ENCODE results near the gene MAP4.

GRCh38 chr3:47870156-47870555 is 146.1 kb downstream of the MAP4 start:
- TF ChIP-seq EZH2phosphoT487 (IDR thresholded peaks at IDR 0.05; ENCODE audit: insufficient read depth, low read depth), result no peak
- no peak for TF ChIP-seq EZH2 (IDR thresholded peaks at IDR 0.05; ENCODE audit: insufficient read depth, poor library complexity, severe bottlenecking)

Measured in GM23248 (cell line).